ENCODE results near the gene NXNL2. TPM values are rescaled to one million over a fixed set of nuclear protein-coding genes. Genes with fewer than 3 reads are reported as not detected.

NXNL2 gene
- not detected for total RNA-seq
- polyA plus RNA-seq = under 1 TPM in 1 of 3 donors, not detected in 2; 0.05 TPM
- long read RNA-seq, donor 1 = 0 reads
- long read RNA-seq, donor 2 = 0 reads

GRCh38 chr9:88534456-88535225 is at the start of gene NXNL2:
Gene NXNL2 (plus strand): TSS chr9:88535178. CDS start chr9:88535435, 257 bp downstream.
- intact Hi-C loops (cut with DNase I) = no loop called here
- no peaks in the 10 kb centered on the region for H3K9me3 ChIP-seq
- no peaks in the 10 kb centered on the region for H3K36me3 ChIP-seq (ENCODE audit: insufficient read depth in 1 of 2, low read depth in 1 of 2)
- ATAC-seq (peak; percentile 32 to 61 (median 50)), DNase-seq (peak; percentile 53 to 64)
- peak within 1 kb of the TSS; percentile 54 for H3K4me3 ChIP-seq
- peaks cover 4% of the 10 kb centered on the region for H3K4me1 ChIP-seq
- WGBS, 3 donors = 2 to 3% (median 2%) methylated on average over 27 to 62 of the region's 62 CpGs
- peaks cover 0 to 66% (median 15%) of the 10 kb centered on the region in 3 donors for H3K27me3 ChIP-seq (ENCODE audit: insufficient read depth in 3 of 3, low read length in 2 of 3)
- TF ChIP-seq, protein P1, sequence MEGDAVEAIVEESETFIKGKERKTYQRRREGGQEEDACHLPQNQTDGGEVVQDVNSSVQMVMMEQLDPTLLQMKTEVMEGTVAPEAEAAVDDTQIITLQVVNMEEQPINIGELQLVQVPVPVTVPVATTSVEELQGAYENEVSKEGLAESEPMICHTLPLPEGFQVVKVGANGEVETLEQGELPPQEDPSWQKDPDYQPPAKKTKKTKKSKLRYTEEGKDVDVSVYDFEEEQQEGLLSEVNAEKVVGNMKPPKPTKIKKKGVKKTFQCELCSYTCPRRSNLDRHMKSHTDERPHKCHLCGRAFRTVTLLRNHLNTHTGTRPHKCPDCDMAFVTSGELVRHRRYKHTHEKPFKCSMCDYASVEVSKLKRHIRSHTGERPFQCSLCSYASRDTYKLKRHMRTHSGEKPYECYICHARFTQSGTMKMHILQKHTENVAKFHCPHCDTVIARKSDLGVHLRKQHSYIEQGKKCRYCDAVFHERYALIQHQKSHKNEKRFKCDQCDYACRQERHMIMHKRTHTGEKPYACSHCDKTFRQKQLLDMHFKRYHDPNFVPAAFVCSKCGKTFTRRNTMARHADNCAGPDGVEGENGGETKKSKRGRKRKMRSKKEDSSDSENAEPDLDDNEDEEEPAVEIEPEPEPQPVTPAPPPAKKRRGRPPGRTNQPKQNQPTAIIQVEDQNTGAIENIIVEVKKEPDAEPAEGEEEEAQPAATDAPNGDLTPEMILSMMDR (IDR thresholded peaks at IDR 0.05) = no peak
- peak within 1 kb of the TSS; percentile 23 for H3K27ac ChIP-seq

DNA sequence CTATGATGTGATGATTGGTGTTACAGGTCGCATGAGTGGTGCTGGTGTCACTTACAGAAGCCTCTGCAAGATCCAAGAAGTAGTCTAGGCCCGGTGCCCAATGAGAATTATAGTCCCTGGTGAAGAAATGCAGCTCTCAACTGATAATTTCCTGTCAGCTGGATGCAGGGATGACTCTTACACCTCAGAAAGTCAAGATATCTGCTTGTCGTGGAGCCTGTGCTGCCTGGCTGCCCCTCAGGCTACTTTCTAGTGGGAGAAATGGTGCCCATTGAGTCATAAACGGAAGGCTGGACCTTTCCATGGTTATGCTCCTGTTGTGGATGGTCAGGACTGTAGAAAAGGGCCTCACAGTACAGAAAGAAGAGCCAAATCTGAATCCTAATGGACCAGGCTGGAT is 46.8 kb upstream of the NXNL2 start:
- Histone ChIP-seq H3K4me3 (no peak overlapping the region), H3K4me1 (no peaks in the 10 kb centered on the region), H3K36me3 (ENCODE audit: insufficient read depth in 1 of 2, low read depth in 1 of 2) (peaks cover 0 to 4% of the 10 kb centered on the region in 2 donors), H3K9me3 (no peaks in the 10 kb centered on the region), H3K27me3 (ENCODE audit: insufficient read depth in 3 of 3, low read length in 2 of 3) (no peaks in the 10 kb centered on the region), H3K27ac (no peak overlapping the region)
- TF ChIP-seq, protein P1 (IDR thresholded peaks at IDR 0.05) = no peak
- no peak for DNase-seq
- ATAC-seq = no peak
- intact Hi-C loops (cut with DNase I) = no loop called here
- WGBS, 3 donors = 68 to 88% (median 78%) methylated on average over 4 of the region's 4 CpGs

DNA sequence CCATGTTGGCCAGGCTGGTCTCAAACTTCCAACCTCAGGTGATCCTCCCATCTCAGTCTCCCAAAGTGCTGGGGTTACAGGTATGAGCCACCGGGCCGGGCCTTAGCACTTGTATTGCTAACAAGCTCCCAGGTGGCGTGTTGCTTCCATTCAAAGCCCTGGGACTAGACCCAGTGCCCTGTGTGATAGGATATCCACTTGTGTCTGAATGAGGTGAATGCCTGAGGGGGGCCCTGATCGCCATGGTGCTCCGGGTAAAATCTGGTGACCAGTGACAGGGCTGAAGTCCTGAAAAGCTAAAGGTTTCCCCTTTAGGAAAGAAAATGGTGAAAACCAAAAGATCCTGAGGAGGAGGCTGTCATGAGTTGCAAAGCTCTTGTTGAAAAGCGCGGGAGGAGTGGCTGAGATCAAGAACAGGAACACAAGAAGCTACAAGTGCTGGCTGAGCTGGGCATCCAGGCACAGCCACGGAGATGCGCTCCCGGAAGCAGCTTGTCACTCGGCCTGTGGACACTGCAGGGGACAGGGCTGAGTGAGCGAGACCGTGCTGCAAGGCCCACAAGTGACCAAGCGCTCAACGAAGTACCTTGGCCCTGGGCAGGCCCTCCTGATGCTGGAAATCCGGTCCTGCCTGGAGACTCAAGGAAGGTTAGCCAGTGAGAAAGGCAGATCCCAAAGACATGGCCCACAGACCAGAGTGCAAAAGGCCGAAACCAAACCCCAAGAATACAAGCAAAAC is 39.8 kb upstream of the NXNL2 start:
- H3K27me3 ChIP-seq (ENCODE audit: insufficient read depth in 3 of 3, low read length in 2 of 3) = no peaks in the 10 kb centered on the region
- H3K4me3 ChIP-seq = no peak overlapping the region
- no peaks in the 10 kb centered on the region for H3K36me3 ChIP-seq (ENCODE audit: insufficient read depth in 1 of 2, low read depth in 1 of 2)
- DNase-seq = no peak
- H3K27ac ChIP-seq = no peak overlapping the region
- WGBS, 3 donors = 93 to 95% (median 93%) methylated on average over 17 of the region's 17 CpGs
- intact Hi-C loops (cut with DNase I) = no loop called here
- TF ChIP-seq, protein P1 (IDR thresholded peaks at IDR 0.05) = no peak
- ATAC-seq = no peak
- H3K4me1 ChIP-seq = no peaks in the 10 kb centered on the region
- H3K9me3 ChIP-seq = no peaks in the 10 kb centered on the region

DNA sequence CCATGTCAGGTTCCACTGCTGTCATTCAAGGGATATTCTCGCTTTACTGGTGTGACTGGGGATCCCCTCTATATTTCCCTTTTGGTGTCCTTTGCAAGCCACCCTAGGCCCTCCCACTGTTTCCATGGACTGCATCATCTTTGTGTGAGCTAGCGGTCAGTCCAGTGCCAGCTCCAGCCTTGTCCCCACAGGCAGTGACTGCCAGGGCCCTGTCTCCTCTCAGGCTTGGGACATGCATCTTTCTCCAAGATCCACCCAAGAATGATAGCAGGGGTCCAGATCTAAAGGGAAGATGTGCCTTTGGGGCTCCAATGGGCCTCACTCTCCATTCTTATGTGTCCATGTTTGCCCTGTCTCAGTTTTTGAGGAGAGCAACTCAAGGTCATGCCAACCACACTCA is 37.8 kb upstream of the NXNL2 start:
- ATAC-seq (no peak), DNase-seq (no peak)
- no peak overlapping the region for H3K27ac ChIP-seq
- TF ChIP-seq, protein P1 (IDR thresholded peaks at IDR 0.05) = no peak
- no peaks in the 10 kb centered on the region for H3K4me1 ChIP-seq
- H3K36me3 ChIP-seq (ENCODE audit: insufficient read depth in 1 of 2, low read depth in 1 of 2) = no peaks in the 10 kb centered on the region
- intact Hi-C loops (cut with DNase I) = no loop called here
- no peaks in the 10 kb centered on the region for H3K27me3 ChIP-seq (ENCODE audit: insufficient read depth in 3 of 3, low read length in 2 of 3)
- H3K9me3 ChIP-seq = no peaks in the 10 kb centered on the region
- no peak overlapping the region for H3K4me3 ChIP-seq
- 92 to 100% (median 98%) methylated on average over 2 of the region's 2 CpGs for WGBS, 3 donors
